Activated CD4-positive, alpha-beta T cell treated with anti-CD3 and anti-CD28 coated beads, Interleukin-2, amount 50 U/mL, for 4 hours (primary cell): ENCODE measurements around the gene KLF11.
A peak's percentile ranks its signal among the peaks of the same experiment; 100 is the strongest.
"Not testable (repeated sequence)": the region's sequence is repeated elsewhere in the genome, so short reads cannot be mapped to it uniquely, and the experiment has no call there.

Experiments used
- DNase-seq, 2 experiments: peaks; one replicate each; pipeline ENCODE4 v3.0.0-alpha.2; 2020

The KLF11 gene

DNA sequence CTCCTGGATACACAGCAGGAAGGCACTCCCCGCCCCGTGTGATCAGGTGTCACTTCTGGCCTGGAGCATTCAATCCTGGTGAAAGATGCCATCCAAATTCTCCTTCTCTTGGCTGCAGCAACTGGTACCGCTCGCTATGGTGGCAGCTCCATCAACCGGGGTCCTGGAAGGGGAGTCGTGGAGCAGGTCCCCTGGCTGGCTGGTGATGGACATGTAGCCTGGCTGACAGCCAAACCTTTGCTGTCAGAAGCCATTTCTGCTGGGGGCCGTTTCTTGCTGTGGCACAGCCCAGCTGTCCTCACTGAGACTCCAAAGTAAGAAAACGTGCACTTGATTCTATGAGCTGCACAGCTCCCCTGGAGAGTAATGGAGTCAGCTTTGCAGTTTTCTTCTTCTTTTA, 44.0 kb downstream of the KLF11 start:
- DNase-seq: no peak

DNA sequence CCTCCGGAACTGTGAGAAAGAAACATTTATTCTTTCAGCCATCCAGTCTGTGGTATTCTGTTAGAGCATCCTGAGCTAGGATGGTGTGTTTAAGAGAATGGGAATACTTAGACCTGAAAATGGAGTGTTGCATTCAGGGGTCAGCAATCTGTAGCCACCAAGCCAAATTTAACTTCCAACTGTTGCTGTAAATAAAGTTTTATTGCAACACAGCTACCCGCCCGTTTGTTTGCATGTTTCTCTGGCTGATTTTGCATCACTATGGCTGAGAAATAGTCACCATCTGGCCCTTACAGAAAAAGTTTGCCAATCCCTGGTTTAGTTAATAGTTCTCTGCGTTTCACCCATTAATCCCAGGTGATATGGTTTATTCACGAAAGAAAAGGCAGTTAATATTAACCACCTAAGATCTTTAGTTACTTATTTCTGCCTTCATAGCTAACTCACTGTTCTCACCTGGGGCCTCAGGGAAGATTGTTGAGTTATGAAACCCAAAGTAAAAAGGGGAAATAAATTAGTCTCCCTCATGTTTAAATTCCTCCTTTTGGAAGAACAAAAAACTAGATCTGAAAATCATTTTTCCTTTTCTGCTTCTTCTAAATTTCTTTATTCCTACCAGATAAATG, 46.3 kb downstream of the KLF11 start:
- no peak for DNase-seq

DNA sequence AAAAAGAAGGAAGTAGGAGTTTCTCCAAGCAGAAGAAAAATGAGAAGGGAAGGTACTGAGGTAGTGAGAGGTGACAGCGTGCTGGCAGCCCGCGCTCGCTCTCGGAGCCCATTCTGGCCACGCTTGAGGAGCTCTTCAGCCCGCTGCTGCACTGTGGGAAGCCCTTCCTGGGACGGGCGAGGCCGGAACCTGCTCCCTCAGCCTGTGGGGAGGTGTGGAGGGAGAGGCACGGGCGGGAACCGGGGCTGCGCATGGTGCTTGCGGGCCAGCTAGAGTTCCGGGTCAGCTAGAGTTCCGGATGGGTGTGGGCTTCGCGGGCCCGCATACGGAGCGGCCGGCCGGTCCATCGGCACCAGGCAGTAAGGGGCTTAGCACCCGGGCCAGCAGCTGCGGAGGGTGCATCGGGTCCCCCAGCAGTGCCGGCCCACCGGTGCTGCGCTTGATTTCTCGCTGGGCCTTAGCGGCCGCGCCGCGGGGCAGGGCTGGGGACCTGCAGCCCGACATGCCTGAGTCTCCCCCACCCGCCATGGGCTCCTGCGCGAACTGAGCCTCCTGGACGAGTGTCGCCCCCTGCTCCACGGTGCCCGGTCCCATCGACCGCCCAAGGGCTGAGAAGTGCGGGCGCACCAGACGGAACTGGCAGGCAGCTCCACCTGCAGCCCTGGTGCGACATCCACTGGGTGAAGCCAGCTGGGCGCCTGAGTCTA, 48.0 kb downstream of the KLF11 start:
- peak in 1 of 2 experiments; percentile 25 for DNase-seq

DNA sequence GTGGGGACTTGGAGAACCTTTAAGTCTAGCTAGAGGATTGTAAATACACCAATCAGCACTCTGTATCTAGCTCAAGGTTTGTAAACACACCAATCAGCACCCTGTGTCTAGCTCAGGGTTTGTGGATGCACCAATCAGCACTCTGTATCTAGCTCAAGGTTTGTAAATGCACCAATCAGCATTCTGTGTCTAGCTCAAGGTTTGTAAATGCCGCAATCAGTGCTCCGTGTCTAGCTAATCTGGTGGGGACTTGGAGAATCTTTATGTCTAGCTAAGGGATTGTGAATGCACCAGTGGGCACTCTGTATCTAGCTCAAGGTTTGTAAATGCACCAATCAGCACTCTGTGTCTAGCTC, 48.5 kb downstream of the KLF11 start:
- DNase-seq: not testable (repeated sequence)

DNA sequence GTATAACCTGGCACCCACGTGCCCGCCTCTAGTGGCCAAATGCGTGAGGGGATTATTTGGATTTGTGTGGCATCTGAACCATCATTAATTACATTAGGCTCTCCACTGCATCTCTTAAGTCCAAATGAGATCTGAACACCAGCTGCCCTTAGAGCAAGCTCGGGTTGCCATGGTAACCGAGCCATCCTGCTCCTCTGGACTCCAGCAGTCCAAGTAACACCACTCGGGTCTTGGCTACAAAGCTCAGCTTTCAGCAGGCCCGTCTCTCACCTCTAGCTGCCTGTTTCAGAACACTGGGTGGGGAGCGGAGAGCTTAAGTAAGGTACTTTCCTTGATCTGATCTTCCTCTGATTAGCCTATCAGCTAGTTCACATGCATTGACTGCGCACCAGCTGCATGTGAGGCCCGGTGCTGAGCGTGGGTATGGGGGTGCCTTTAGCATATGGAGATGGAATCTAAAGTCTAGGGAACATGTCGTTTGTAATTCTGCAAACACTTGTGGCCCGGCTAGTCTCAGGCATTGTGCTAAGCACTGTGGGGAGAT, 51.0 kb downstream of the KLF11 start:
- DNase-seq: no peak

DNA sequence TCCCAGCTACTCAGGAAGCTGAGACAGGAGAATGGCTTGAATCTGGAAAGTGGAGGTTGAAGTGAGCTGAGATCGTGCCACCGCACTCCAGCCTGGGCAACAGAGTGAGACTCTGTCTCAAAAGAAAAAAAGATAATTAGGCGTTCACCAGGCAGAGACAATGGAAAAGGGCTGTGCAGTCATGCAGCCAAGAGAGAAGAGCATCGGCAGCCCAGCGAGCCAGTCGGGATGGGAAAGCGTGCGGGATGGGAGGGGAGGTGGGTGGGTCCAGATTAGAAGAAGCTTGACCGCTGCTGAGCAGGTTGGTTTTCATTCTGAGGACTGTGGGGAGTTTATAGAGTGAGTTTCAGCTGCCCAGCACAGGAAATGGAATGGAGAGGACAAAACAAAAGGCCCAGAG, 51.8 kb downstream of the KLF11 start:
- no peak for DNase-seq

DNA sequence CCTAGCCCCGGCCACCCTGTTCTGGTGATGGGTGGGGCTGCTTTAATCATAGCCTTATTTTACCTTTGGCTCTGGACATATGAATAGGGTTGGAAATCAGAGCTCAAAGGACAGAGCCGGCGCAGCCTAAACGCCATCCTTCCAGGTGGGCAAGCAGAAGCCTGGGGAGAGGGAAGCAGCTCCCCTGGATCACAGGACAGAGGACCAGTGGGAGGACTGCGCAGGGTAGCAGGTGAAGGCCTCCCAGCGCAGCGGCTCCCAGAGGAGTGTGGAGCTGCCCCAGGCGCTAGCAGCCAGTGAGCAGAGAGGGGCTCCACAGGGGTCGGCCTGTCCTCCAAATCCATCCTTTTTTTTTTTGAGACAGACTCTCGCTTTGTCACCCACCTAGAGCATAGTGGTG, 53.3 kb downstream of the KLF11 start:
- no peak for DNase-seq

DNA sequence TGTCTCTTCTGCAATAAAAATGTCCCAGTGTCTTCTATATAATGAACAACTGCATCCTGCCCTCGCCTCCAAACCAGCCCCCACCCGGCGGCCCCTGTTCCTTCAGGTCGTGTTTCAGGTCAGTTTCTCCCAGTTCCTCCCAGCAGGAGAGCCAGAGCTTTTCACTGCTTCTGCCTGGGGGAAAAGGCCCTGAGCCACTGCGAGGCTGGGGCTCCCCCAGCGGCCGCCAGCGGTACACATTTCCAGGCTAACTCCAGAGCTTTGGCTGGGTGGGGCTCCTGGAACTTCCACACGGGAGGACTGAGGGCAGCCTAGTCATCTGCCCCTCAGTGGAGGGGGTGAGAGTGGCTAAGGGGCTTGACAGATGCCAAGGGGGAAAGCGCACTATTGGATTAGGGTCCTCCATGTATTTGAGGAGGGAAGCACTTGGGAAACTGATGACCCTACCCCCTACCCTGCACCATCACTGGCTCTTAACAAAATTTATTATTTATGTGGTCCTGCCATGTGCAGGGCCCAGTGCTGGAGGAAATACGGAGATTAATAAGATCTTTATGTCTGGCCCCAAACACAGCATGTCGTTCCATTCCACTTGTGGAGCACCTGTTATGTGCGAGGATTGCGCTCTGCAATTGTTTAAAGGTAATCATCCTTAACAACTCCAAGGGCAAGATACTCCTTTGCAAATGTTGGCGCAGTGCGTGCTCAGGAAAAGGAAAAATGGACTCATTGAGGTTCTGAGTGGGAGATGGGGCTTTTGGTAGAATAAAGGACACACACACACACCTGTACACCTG, 54.2 kb downstream of the KLF11 start:
- DNase-seq: no peak

DNA sequence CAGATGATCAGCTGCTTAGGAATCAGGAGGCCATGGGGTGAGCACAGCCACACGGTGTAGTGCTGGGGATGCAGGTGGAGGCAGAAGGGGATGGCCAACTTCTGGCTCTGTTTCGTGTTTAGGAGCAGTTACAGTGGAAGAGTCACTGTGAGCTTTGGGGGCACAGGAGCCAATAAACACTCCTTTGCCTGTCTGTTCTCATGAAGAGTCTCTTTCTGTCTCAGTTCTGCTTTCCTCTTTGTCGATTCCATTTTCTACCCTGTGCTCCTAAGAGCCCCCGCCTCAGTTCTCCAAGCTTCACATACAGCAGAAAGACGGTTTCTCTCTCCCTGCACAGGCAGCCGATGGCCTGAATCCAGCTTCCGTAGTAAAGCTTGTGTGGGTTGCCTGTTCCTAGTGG, 58.1 kb downstream of the KLF11 start:
- no peak for DNase-seq

DNA sequence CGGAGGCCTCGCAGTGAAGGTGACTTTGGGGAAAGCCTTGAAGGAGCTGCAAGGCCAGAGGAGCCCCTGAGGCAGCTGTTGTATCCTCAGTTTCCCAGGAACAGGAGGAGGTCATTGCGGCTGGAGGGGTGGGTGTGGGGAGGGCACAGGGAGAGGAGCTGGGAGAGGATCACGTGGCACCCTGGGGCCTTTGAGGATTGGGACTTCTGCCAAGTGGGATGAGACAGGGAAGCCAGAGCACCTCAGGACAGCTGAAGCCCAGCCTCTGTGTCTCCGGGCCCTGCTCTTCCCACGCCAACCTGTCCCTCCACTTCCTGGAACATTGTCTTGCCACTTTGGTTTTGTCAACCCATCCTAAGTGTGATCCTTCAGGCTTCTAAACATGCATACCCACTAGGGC, 59.8 kb downstream of the KLF11 start:
- DNase-seq: no peak
